ENCODE measurements around the gene CHRD.

Gene CHRD

GRCh38 chr3:184362668-184363546 is 16.9 kb upstream of the CHRD start:
- TF ChIP-seq CTCF (conservative IDR thresholded peaks at IDR 0.05; ENCODE audit: low read depth, low read length) = peak; percentile 57
- peak overlapping the region; percentile 86 for H3K4me3 ChIP-seq (ENCODE audit: low read length)
- DNase-seq (ENCODE audit: low read depth) = peak; percentile 87

DNA sequence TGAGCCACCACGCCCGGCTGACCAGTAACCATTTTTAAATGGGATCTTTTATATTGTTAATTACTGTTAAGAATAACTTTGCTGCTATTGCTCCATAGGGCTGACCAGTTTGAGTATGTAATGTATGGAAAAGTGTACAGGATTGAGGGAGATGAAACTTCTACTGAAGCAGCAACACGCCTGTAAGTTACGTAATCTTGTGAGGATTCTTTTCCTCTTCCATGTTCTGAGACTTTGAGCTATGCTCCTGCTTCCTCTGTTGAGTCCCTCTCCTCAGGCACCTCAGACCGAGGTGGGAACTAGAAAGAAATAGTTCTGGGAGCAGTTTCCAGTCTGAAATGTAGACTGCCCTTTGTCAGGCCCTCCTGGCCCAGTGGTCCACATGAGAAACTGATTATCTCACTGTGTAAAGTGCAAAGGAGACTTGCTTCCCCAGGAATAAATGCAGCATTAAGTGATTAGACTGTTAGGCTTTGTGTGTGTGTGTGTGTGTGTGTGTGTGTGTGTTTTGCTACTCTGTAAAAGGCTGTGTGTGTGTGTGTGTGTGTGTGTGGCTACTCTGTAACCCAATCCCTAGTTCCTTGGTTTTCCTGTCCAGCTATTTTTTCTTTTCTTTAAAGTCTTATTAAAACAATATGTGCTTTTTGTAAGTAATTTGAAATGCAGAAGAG is 13.1 kb upstream of the CHRD start:
- H3K4me3 ChIP-seq (ENCODE audit: low read length) = no peak overlapping the region
- TF ChIP-seq CTCF (conservative IDR thresholded peaks at IDR 0.05; ENCODE audit: low read depth, low read length) = no peak
- DNase-seq (ENCODE audit: low read depth) = no peak

DNA sequence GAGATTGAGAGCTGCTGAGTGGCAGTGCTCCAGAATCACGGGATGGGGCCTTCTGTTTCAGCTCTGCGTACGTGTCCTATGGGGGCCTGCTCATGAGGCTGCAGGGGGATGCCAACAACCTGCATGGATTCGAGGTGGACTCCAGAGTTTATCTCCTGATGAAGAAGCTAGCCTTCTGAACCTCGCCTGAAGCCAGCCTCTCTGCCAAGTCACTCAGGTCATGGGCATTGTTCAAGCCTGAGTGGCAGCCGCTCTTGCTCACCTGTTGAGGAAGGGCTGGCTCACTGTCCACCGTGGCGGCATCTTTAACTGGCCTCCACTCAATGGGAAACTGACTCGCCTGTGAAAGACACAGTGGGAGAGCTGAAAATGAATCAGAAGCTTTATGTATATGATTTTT is 11.7 kb upstream of the CHRD start:
- DNase-seq (ENCODE audit: low read depth) = no peak
- no peak for TF ChIP-seq CTCF (conservative IDR thresholded peaks at IDR 0.05; ENCODE audit: low read depth, low read length)
- no peak overlapping the region for H3K4me3 ChIP-seq (ENCODE audit: low read length)

DNA sequence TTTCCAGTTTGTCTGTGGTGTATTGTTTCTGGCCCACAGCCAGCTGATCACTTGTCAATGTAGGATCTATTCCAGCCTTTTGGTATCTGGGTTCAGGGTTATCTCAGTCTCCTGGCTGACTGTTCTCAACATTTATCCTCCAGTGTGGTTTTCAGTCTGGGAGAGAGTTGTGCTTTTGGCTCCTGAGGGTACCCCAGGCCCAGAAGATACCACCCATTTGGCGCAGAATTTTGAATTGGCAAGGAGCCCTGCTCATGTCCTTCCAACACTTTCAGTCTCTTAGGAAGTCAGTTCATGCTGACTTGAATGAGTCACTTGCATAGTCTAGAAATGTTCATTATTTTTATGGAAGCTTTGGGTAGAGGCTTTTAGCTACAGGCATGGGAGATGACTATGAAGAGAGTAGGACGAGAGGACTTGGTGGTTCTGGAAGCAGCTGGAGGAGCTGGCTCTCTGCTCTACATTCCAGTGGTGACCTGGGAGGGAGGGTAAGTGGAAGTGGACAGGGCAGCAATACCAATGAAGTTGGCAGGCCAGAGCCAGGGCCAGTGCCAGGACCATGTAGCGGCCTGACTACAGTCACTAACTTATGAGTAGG is 11.2 kb upstream of the CHRD start:
- TF ChIP-seq CTCF (conservative IDR thresholded peaks at IDR 0.05; ENCODE audit: low read depth, low read length) = no peak
- H3K4me3 ChIP-seq (ENCODE audit: low read length) = no peak overlapping the region
- no peak for DNase-seq (ENCODE audit: low read depth)

- no peak overlapping the region for H3K4me3 ChIP-seq (ENCODE audit: low read length)
- peak; percentile 99 for TF ChIP-seq CTCF (conservative IDR thresholded peaks at IDR 0.05; ENCODE audit: low read depth, low read length)
- DNase-seq (ENCODE audit: low read depth) = peak; percentile 50
These were observed 8.3 kb upstream of the CHRD start for GRCh38 chr3:184371570-184372018.

DNA sequence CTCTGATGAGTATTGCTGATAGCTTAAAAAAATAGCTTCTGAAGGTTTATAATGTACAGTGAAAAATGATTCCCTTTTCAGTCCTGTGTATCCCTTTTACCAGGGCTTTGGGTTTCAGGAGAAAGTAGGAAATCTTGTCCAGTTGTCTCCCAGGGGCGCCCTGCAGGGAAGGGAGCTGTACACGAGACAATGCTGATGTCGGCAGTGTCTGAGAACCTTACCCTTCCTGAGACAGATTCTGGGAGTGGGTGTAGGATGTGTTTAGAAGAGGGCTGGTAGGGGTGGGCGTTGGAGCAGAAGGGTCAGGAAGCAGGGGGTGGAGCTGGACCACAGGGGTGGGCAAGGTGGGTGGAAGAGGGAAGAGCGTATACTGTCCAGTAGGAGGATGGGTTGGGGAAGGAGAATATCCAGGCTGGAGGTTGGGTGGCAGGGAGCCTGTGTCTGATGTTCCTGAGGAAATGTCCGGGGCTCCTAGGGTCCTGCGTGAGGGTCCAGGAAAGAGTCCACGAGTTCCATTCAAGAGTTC is 7.5 kb upstream of the CHRD start:
- no peak for DNase-seq (ENCODE audit: low read depth)
- TF ChIP-seq CTCF (conservative IDR thresholded peaks at IDR 0.05; ENCODE audit: low read depth, low read length) = no peak
- H3K4me3 ChIP-seq (ENCODE audit: low read length) = no peak overlapping the region

Data from retinal pigment epithelial cell (primary cell).